ENCODE data around the gene DYNLRB2. TPM values are rescaled to one million over a fixed set of nuclear protein-coding genes. Genes with fewer than 3 reads are reported as not detected.

The DYNLRB2 gene
- total RNA-seq, 1 experiment from 2014 or later = not detected

DNA sequence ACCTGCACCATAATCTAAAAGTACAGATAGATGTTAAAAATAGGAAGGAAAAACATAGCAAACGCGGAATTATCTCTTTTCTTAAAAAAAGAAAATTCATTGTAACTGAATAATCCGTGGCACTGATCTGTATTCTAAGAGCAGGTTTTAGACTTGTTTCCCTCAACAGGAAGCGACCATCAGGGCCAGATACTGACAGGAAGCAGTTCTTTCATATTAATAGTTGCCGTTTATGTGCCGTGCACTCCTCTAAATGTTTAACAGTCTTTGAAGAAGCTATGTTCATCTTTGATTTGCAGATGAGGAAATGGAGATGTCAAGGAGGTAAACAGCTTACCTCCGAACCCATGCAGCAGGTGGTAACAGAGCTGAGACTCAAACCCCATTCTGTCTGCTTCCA, 23.6 kb downstream of the DYNLRB2 start:
- no TSS peak for BruUV-seq (replicated peaks)
- Mint-ChIP-seq H3K4me3 (ENCODE audit: low read depth, unreplicated experiment) (no peak overlapping the region), H3K27ac (ENCODE audit: unreplicated experiment) (no peak overlapping the region), H3K9me3 (ENCODE audit: low read depth, unreplicated experiment) (no peaks in the 10 kb centered on the region), H3K27me3 (ENCODE audit: unreplicated experiment) (peaks cover 57% of the 10 kb centered on the region), H3K36me3 (ENCODE audit: insufficient read depth, unreplicated experiment) (no peaks in the 10 kb centered on the region), H3K4me1 (ENCODE audit: low read depth, unreplicated experiment) (no peaks in the 10 kb centered on the region)
- CTCF ChIA-PET = no interaction called here
- TF ChIP-seq, protein P1, sequence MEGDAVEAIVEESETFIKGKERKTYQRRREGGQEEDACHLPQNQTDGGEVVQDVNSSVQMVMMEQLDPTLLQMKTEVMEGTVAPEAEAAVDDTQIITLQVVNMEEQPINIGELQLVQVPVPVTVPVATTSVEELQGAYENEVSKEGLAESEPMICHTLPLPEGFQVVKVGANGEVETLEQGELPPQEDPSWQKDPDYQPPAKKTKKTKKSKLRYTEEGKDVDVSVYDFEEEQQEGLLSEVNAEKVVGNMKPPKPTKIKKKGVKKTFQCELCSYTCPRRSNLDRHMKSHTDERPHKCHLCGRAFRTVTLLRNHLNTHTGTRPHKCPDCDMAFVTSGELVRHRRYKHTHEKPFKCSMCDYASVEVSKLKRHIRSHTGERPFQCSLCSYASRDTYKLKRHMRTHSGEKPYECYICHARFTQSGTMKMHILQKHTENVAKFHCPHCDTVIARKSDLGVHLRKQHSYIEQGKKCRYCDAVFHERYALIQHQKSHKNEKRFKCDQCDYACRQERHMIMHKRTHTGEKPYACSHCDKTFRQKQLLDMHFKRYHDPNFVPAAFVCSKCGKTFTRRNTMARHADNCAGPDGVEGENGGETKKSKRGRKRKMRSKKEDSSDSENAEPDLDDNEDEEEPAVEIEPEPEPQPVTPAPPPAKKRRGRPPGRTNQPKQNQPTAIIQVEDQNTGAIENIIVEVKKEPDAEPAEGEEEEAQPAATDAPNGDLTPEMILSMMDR (IDR thresholded peaks at IDR 0.05; ENCODE audit: unreplicated experiment) = no peak
- intact Hi-C loops (cut with micrococcal nuclease; ENCODE audit: unreplicated experiment) = no loop called here
- DNase-seq = no peak

DNA sequence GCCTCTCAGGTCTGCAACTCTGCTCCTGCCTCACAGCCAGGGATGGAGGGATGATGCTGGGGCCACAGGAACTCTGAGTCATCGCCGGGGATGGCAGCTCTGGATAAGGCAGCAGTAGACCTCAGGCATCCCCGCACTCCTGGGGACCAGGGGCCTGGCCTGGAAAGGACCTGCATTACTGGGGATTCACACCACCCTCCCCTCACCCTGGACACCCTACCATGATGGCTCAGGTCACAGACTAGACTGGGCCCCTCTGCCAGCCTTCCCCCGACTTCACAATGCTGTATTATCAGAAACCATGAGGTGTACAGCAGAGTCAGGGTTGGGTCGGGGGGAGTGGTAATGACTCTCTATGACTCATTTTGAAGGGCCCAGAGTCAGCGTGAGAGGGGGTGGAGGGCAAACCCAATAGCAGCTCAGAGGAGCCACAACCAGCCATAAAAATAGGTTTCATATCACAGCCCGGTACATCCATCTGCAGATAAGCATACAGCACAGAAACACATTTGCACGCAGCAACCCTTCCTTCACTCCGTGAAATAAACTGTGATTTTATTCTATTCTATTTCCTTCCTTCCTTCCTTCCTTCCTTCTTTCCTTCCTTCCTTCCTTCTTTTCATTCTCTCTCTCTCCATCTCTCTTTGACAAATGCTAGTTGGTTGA, 28.8 kb downstream of the DYNLRB2 start:
- H3K36me3 Mint-ChIP-seq (ENCODE audit: insufficient read depth, unreplicated experiment) = no peaks in the 10 kb centered on the region

DNA sequence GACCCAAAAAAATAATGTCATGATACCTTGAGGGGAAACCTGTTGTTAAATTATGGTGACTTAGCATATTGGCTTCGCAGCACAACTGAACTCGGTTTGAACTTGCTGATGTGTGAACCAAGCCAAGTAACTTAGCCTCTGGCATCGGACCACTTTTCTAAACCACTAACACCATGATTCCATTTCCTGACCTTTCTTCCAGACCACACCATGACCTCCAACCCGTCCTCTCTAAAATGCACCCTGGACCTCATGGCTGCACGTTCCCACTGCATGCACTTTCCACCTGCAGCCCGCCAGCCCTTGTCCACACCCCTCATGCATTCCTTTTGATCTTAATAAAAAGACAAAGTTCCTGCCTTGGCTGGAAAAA, 29.3 kb downstream of the DYNLRB2 start:
- H3K36me3 Mint-ChIP-seq (ENCODE audit: insufficient read depth, unreplicated experiment) = no peaks in the 10 kb centered on the region
- no peaks in the 10 kb centered on the region for H3K9me3 Mint-ChIP-seq (ENCODE audit: low read depth, unreplicated experiment)
- peaks cover 28% of the 10 kb centered on the region for H3K27me3 Mint-ChIP-seq (ENCODE audit: unreplicated experiment)
- peaks cover 8% of the 10 kb centered on the region for H3K4me1 Mint-ChIP-seq (ENCODE audit: low read depth, unreplicated experiment)
- no peak overlapping the region for H3K27ac Mint-ChIP-seq (ENCODE audit: unreplicated experiment)
- intact Hi-C loops (cut with micrococcal nuclease; ENCODE audit: unreplicated experiment) = no loop called here
- no peak overlapping the region for H3K4me3 Mint-ChIP-seq (ENCODE audit: low read depth, unreplicated experiment)
- no peak for DNase-seq
- BruUV-seq (replicated peaks) = no TSS peak
- CTCF ChIA-PET = no interaction called here
- TF ChIP-seq, protein P1 (IDR thresholded peaks at IDR 0.05; ENCODE audit: unreplicated experiment) = no peak

More for the DNA sequence above, 28.8 kb downstream of the DYNLRB2 start:
- no peaks in the 10 kb centered on the region for H3K9me3 Mint-ChIP-seq (ENCODE audit: low read depth, unreplicated experiment)
- TF ChIP-seq, protein P1 (IDR thresholded peaks at IDR 0.05; ENCODE audit: unreplicated experiment) = no peak
- CTCF ChIA-PET = no interaction called here
- intact Hi-C loops (cut with micrococcal nuclease; ENCODE audit: unreplicated experiment) = no loop called here
- peak; percentile 14 for DNase-seq
- no peak overlapping the region for H3K27ac Mint-ChIP-seq (ENCODE audit: unreplicated experiment)
- H3K4me3 Mint-ChIP-seq (ENCODE audit: low read depth, unreplicated experiment) = no peak overlapping the region
- H3K27me3 Mint-ChIP-seq (ENCODE audit: unreplicated experiment) = peaks cover 33% of the 10 kb centered on the region
- no TSS peak for BruUV-seq (replicated peaks)
- peaks cover 8% of the 10 kb centered on the region for H3K4me1 Mint-ChIP-seq (ENCODE audit: low read depth, unreplicated experiment)

DNA sequence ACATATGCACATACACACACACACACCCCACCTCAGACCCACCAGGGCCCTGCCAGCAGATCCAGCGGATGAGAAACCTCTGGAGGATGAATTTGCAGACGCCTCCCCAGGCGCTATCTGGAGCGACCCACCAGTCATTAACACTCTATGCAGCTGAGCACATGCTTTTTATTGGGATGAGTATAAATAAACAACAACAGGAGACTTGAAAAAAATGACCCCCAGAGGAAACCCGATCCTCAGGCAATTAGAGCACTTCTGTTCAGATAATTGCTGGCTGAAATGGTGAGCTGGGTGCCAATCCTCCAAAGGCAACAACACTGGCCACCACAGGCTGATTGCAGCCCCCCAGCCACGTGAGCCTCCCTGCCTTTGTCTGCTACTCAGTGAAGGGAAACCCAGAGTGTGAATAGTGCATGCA, 32.9 kb downstream of the DYNLRB2 start:
- Mint-ChIP-seq H3K9me3 (ENCODE audit: low read depth, unreplicated experiment) (no peaks in the 10 kb centered on the region), H3K4me1 (ENCODE audit: low read depth, unreplicated experiment) (peaks cover 8% of the 10 kb centered on the region), H3K27ac (ENCODE audit: unreplicated experiment) (no peak overlapping the region), H3K4me3 (ENCODE audit: low read depth, unreplicated experiment) (no peak overlapping the region), H3K27me3 (ENCODE audit: unreplicated experiment) (peaks cover 19% of the 10 kb centered on the region), H3K36me3 (ENCODE audit: insufficient read depth, unreplicated experiment) (no peaks in the 10 kb centered on the region)
- no peak for DNase-seq
- BruUV-seq (replicated peaks) = no TSS peak
- intact Hi-C loops (cut with micrococcal nuclease; ENCODE audit: unreplicated experiment) = no loop called here
- TF ChIP-seq, protein P1 (IDR thresholded peaks at IDR 0.05; ENCODE audit: unreplicated experiment) = no peak
- CTCF ChIA-PET = no interaction called here

Measured in Calu3 (cell line).